HFFc6 (cell line): ENCODE data around the gene STC2. TPM values are rescaled to one million over a fixed set of nuclear protein-coding genes. Genes with fewer than 3 reads are reported as not detected.
A peak's percentile ranks its signal among the peaks of the same experiment; 100 is the strongest.

Experiments used
- DNase-seq: peaks from one replicate; pipeline ENCODE4 v3.0.0-alpha.2; 2018
- H3K27ac Mint-ChIP-seq: 2 replicates; pipeline ENCODE4 v1.8.0; 2020; ENCODE audit warnings: mild to moderate bottlenecking, mixed read lengths
- H3K27me3 Mint-ChIP-seq: 2 replicates; pipeline ENCODE4 v1.8.0; 2021; ENCODE audit warnings: mild to moderate bottlenecking, moderate library complexity, mixed read lengths; ENCODE audit not compliant: insufficient read depth
- H3K36me3 Mint-ChIP-seq: 2 replicates; pipeline ENCODE4 v1.8.0; 2021; ENCODE audit warnings: low read depth, mixed read lengths
- H3K4me1 Mint-ChIP-seq: 2 replicates; pipeline ENCODE4 v1.8.0; 2020; ENCODE audit warnings: low read depth, mixed read lengths
- H3K4me3 Mint-ChIP-seq: 2 replicates; pipeline ENCODE4 v1.8.0; 2020; ENCODE audit warnings: mild to moderate bottlenecking, moderate library complexity, mixed read lengths
- H3K9me3 Mint-ChIP-seq: 2 replicates; pipeline ENCODE4 v1.8.0; 2020; ENCODE audit warnings: mild to moderate bottlenecking, mixed read lengths
- total RNA-seq, 6 experiments: library from RNA; stranded (reverse); fragmentation: NEBNext Ultra II Directional; extraction: Animal tissue kit (Norgen Biotek cat#: 25700); gene quantifications; 2 replicates in 1 of 6; 3 replicates in 5 of 6; pipeline ENCODE4 v1.2.3, GENCODE V29; 2021
- TF ChIP-seq, protein P1 (sequence below): fragments of 200-600 bp; sonication (generic); IDR thresholded peaks from 2 replicates; pipeline ENCODE4 v1.5.0; 2021; ENCODE audit warnings: antibody characterized with exemption, mild to moderate bottlenecking

Gene STC2
- total RNA-seq, 6 experiments from 2014 or later, result 66.3 to 89.0 (median 71.5) TPM

DNA sequence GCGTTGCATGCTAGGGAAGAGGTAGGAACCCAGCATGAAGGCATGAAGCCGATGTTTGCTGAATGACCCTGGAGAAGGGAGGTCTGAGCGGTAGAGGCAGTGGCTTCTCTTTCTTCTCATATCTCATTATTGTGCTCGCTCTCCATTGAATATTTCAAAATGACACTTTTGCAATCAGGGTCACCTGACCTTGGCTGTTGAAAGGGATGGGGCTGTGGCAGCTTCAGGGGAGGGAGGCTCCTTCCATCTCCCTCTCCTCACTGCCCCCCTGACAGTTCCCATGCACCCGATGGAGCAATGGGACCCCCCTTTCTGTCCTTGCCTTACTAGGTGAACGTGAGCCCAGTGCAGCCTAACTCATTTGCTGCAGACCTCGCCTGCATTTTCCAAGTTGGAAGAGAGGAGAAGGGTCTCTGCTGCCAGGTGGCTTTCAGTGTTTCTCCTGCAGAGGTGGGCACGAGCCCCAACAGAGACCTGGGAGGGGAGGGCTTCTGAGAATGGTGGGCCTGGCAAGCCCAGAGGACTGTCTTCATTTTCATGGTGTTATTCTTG is 17.9 kb downstream of the STC2 start:
- H3K27ac Mint-ChIP-seq, result peak overlapping the region; percentile 93
- peaks cover 12% of the 10 kb centered on the region for H3K9me3 Mint-ChIP-seq
- H3K4me1 Mint-ChIP-seq, result peaks cover 26% of the 10 kb centered on the region
- TF ChIP-seq, protein P1, sequence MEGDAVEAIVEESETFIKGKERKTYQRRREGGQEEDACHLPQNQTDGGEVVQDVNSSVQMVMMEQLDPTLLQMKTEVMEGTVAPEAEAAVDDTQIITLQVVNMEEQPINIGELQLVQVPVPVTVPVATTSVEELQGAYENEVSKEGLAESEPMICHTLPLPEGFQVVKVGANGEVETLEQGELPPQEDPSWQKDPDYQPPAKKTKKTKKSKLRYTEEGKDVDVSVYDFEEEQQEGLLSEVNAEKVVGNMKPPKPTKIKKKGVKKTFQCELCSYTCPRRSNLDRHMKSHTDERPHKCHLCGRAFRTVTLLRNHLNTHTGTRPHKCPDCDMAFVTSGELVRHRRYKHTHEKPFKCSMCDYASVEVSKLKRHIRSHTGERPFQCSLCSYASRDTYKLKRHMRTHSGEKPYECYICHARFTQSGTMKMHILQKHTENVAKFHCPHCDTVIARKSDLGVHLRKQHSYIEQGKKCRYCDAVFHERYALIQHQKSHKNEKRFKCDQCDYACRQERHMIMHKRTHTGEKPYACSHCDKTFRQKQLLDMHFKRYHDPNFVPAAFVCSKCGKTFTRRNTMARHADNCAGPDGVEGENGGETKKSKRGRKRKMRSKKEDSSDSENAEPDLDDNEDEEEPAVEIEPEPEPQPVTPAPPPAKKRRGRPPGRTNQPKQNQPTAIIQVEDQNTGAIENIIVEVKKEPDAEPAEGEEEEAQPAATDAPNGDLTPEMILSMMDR, result no peak
- peaks cover 20% of the 10 kb centered on the region for H3K36me3 Mint-ChIP-seq
- no peak for DNase-seq
- peaks cover 1% of the 10 kb centered on the region for H3K27me3 Mint-ChIP-seq
- peak overlapping the region; percentile 44 for H3K4me3 Mint-ChIP-seq

DNA sequence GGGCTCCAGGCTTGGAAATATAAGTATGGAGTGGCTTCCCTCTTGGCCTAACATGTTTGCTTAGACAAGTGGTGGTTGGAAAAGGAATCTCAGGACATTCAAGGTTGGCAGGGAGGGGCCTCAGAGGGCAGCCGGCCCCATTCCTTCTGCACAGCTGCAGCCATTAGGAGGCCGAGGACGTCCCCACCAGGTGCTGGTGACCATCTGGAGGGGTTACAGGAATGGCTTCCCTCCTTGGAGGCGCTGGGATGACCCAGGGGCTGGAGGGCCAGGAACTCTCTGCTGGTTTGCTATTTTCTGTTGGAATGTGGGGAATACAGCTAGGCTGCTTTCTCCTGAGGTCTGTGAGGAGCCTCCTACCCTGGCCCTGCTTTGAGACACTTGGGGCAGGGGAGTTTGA is 18.5 kb downstream of the STC2 start:
- Mint-ChIP-seq H3K4me3 (no peak overlapping the region), H3K9me3 (peaks cover 12% of the 10 kb centered on the region), H3K27me3 (no peaks in the 10 kb centered on the region; the same call in 1 of the 2 replicates), H3K4me1 (peaks cover 21% of the 10 kb centered on the region), H3K36me3 (peaks cover 14% of the 10 kb centered on the region), H3K27ac (no peak overlapping the region)
- TF ChIP-seq, protein P1, result no peak
- DNase-seq, result no peak

DNA sequence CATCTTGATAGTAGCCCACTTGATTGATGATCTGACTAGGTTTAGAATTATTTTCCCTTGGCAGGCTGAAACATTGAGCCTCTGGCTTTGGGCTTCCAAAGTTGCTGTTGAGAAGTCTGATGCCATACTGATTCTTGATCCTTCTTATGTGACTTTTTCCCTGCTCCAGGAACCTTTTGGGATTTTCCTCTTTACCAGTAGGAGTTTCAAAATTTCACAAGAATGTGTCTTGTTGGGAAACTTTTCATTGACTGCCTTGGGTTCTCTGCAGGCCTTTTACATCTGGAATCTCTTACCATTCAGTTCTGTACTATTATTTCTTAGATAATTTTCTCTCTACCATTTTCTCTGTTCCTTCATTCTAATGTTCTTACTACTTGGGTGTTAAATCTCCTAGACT is 20.0 kb downstream of the STC2 start:
- Mint-ChIP-seq H3K4me1 (peaks cover 31% of the 10 kb centered on the region), H3K27ac (no peak overlapping the region), H3K9me3 (peaks cover 12% of the 10 kb centered on the region), H3K4me3 (no peak overlapping the region), H3K27me3 (peaks cover 4% of the 10 kb centered on the region; the same call in 1 of the 2 replicates), H3K36me3 (peaks cover 12% of the 10 kb centered on the region)
- no peak for DNase-seq
- TF ChIP-seq, protein P1, result no peak

DNA sequence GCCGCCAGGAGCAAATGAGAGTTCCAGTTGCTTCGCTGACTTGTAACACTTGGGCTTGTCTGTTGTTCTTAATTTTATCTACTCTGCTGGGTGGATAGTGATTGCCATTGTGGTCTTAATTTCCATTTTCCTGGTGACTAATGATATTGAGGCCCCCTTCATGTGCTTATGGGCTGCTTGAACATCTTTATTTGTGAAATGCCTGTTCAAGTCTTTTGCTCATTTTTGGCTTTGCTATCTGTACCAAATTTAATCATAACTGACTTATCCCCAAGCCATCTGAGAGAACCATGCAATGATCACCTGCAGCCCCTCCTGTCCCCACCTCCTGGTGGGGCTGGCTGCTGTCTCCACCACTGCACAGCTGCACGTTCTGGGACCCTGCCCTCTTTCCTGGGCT is 20.5 kb downstream of the STC2 start:
- TF ChIP-seq, protein P1, result no peak
- Mint-ChIP-seq H3K4me3 (no peak overlapping the region), H3K27ac (no peak overlapping the region), H3K36me3 (peaks cover 12% of the 10 kb centered on the region), H3K9me3 (peaks cover 12% of the 10 kb centered on the region), H3K27me3 (peaks cover 4% of the 10 kb centered on the region), H3K4me1 (peaks cover 37% of the 10 kb centered on the region)
- DNase-seq, result no peak

DNA sequence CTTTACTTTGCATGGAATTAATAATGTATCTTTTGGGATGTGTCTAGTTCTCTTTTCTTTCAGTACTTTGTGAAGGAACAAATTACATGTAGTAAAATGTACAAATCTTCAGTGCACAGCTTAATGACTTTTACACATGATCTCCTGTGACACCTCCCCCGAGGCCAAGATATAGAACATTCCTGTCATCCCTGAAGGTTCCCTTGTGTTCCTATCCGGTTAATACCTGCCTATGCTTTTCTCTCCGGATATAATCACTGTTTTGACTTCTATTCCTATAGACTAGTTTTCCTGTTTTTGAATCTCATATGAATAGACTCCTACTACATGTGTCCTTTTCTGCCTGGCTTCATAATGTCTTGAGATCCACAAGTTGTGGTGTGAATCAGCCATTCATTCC is 21.5 kb downstream of the STC2 start:
- Mint-ChIP-seq H3K36me3 (peaks cover 12% of the 10 kb centered on the region), H3K4me3 (no peak overlapping the region), H3K27me3 (peaks cover 4% of the 10 kb centered on the region), H3K9me3 (peaks cover 12% of the 10 kb centered on the region), H3K4me1 (peaks cover 42% of the 10 kb centered on the region), H3K27ac (no peak overlapping the region)
- TF ChIP-seq, protein P1, result no peak
- DNase-seq, result no peak
